ENCODE measurements around the gene DLK1.

Gene DLK1

GRCh38 chr14:100778951-100779690 lies 52.4 kb downstream of the DLK1 start:
- TF ChIP-seq CTCF (IDR thresholded peaks at IDR 0.05; ENCODE audit: control insufficient read depth, extremely low read depth, insufficient read depth): no peak
- no peak for DNase-seq (ENCODE audit: low read depth)
- H3K4me3 ChIP-seq (ENCODE audit: low read depth, low read length): no peak overlapping the region

GRCh38 chr14:100779691-100780080 lies 53.0 kb downstream of the DLK1 start:
- no peak for DNase-seq (ENCODE audit: low read depth)
- no peak for TF ChIP-seq CTCF (IDR thresholded peaks at IDR 0.05; ENCODE audit: control insufficient read depth, extremely low read depth, insufficient read depth)
- H3K4me3 ChIP-seq (ENCODE audit: low read depth, low read length): no peak overlapping the region

GRCh38 chr14:100780246-100780645 lies 53.6 kb downstream of the DLK1 start:
- no peak for DNase-seq (ENCODE audit: low read depth)
- no peak overlapping the region for H3K4me3 ChIP-seq (ENCODE audit: low read depth, low read length)
- no peak for TF ChIP-seq CTCF (IDR thresholded peaks at IDR 0.05; ENCODE audit: control insufficient read depth, extremely low read depth, insufficient read depth)

- DNase-seq (ENCODE audit: low read depth): no peak
- H3K4me3 ChIP-seq (ENCODE audit: low read depth, low read length): no peak overlapping the region
- no peak for TF ChIP-seq CTCF (IDR thresholded peaks at IDR 0.05; ENCODE audit: control insufficient read depth, extremely low read depth, insufficient read depth)
Observed at GRCh38 chr14:100780646-100781355, 54.1 kb downstream of the DLK1 start.

GRCh38 chr14:100781952-100782351 lies 55.3 kb downstream of the DLK1 start:
- no peak for TF ChIP-seq CTCF (IDR thresholded peaks at IDR 0.05; ENCODE audit: control insufficient read depth, extremely low read depth, insufficient read depth)
- no peak for DNase-seq (ENCODE audit: low read depth)
- H3K4me3 ChIP-seq (ENCODE audit: low read depth, low read length): no peak overlapping the region

GRCh38 chr14:100782516-100783320 lies 56.0 kb downstream of the DLK1 start:
- TF ChIP-seq CTCF (IDR thresholded peaks at IDR 0.05; ENCODE audit: control insufficient read depth, extremely low read depth, insufficient read depth): no peak
- H3K4me3 ChIP-seq (ENCODE audit: low read depth, low read length): no peak overlapping the region
- DNase-seq (ENCODE audit: low read depth): no peak

Measured in LNCaP clone FGC (cell line).